ENCODE data around the gene SYNGAP1.

The SYNGAP1 gene

GRCh38 chr6:33438978-33439594 is 19.2 kb downstream of the SYNGAP1 start:
- no peak for DNase-seq (ENCODE audit: low spot score)

GRCh38 chr6:33439956-33440648 is 20.2 kb downstream of the SYNGAP1 start:
- DNase-seq (ENCODE audit: low spot score) = no peak

GRCh38 chr6:33440649-33441309 is 20.9 kb downstream of the SYNGAP1 start:
- DNase-seq (ENCODE audit: low spot score) = no peak

- no peak for DNase-seq (ENCODE audit: low spot score)
Observed at GRCh38 chr6:33441457-33441856, 21.6 kb downstream of the SYNGAP1 start.

GRCh38 chr6:33442283-33442682 is 22.4 kb downstream of the SYNGAP1 start:
- DNase-seq (ENCODE audit: low spot score) = no peak

GRCh38 chr6:33443025-33443424 is 23.2 kb downstream of the SYNGAP1 start:
- no peak for DNase-seq (ENCODE audit: low spot score)

- DNase-seq (ENCODE audit: low spot score) = no peak
Observed at GRCh38 chr6:33443619-33444504, 24.0 kb downstream of the SYNGAP1 start.

GRCh38 chr6:33445119-33445603 is 25.3 kb downstream of the SYNGAP1 start:
- DNase-seq (ENCODE audit: low spot score) = no peak

GRCh38 chr6:33446356-33446755 is 26.5 kb downstream of the SYNGAP1 start:
- no peak for DNase-seq (ENCODE audit: low spot score)

GRCh38 chr6:33450434-33450833 is 30.6 kb downstream of the SYNGAP1 start:
- DNase-seq (ENCODE audit: low spot score) = no peak

- no peak for DNase-seq (ENCODE audit: low spot score)
Observed at GRCh38 chr6:33451606-33452005, 31.7 kb downstream of the SYNGAP1 start.

GRCh38 chr6:33452496-33452895 is 32.6 kb downstream of the SYNGAP1 start:
- no peak for DNase-seq (ENCODE audit: low spot score)

- DNase-seq (ENCODE audit: low spot score) = no peak
Observed at GRCh38 chr6:33453393-33454008, 33.6 kb downstream of the SYNGAP1 start.

GRCh38 chr6:33454009-33454946 is 34.4 kb downstream of the SYNGAP1 start, which contains the start of gene ZBTB9:
Gene ZBTB9, plus strand, starts transcription at chr6:33454576. Its CDS starts 525 bp downstream, at chr6:33455101.
- peak; percentile 96 for DNase-seq (ENCODE audit: low spot score)

GRCh38 chr6:33455051-33455450 is 35.2 kb downstream of the SYNGAP1 start:
- DNase-seq (ENCODE audit: low spot score) = no peak

GRCh38 chr6:33456156-33456555 is 36.3 kb downstream of the SYNGAP1 start:
- no peak for DNase-seq (ENCODE audit: low spot score)

GRCh38 chr6:33458676-33459075 is 38.8 kb downstream of the SYNGAP1 start:
- DNase-seq (ENCODE audit: low spot score) = no peak

- DNase-seq (ENCODE audit: low spot score) = no peak
Observed at GRCh38 chr6:33459226-33459625, 39.4 kb downstream of the SYNGAP1 start.

- DNase-seq (ENCODE audit: low spot score) = no peak
Observed at GRCh38 chr6:33466075-33466735, 46.3 kb downstream of the SYNGAP1 start.

- no peak for DNase-seq (ENCODE audit: low spot score)
Observed at GRCh38 chr6:33467091-33467490, 47.2 kb downstream of the SYNGAP1 start.
